KBM-7 (cell line): ENCODE measurements around the gene DROSHA.

Source experiments
- DNase-seq: peaks from one replicate; pipeline ENCODE4 v3.0.0-alpha.2; 2015
- in situ Hi-C: fragments of 300-500 bp; cut with MboI; formaldehyde crosslinking; loops from 2 replicates; pipeline ENCODE4 v1.14.3; 2020; ENCODE audit warnings: low sequenced_read_pairs, low pct_unique_long_range_greater_than_20kb, mixed read lengths

The DROSHA gene

DNA sequence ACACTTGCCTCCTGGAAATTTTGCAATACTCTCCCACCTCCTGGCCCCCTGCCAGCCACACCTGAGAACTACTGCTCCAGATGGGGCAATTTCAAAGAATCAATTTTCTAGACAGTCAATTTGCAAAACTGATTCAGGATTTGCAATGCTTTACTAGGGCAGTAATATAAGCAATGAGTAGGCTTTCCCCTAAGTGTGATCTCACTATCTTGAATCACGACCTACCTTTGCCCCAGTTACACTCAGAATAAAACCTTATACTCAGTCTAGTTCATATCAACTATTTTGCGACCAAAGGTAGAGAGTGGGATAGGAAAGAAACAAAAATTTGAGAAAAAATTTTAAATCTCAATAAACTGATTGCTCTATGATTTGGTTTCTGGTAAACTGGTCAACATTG is 54.4 kb downstream of the DROSHA start:
- DNase-seq: no peak
- in situ Hi-C loops: no loop called here

GRCh38 chr5:31476738-31477141 is 55.2 kb downstream of the DROSHA start:
- in situ Hi-C loops: no loop called here
- DNase-seq: no peak

- in situ Hi-C loops: no loop called here
These were observed 60.0 kb downstream of the DROSHA start for GRCh38 chr5:31471916-31472315.

GRCh38 chr5:31471040-31471439 is 60.9 kb downstream of the DROSHA start:
- in situ Hi-C loops: no loop called here
- DNase-seq: no peak

More at GRCh38 chr5:31471916-31472315, 60.0 kb downstream of the DROSHA start:
- no peak for DNase-seq

DNA sequence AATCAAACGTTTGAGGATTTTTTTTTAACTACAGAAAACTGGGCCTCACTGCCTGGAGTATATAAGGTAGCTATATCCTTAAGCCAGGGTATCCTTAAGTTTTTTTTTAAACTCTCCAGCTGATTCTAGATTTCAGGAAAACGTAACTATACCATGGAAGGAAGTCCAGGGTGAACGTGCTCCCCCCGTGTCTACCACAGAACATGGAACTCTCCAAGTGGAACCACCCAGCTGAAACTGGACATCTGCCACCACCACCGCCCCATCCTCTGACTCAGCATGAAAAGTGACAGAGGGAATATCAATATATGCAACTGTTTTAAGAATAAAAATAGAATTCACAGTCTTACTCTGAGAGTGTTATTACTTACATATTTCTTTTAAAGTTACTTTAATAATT is 61.3 kb downstream of the DROSHA start:
- DNase-seq: peak; percentile 20
- in situ Hi-C loops: no loop called here

- in situ Hi-C loops: no loop called here
- no peak for DNase-seq
These were observed 62.0 kb downstream of the DROSHA start for GRCh38 chr5:31469886-31470285.

DNA sequence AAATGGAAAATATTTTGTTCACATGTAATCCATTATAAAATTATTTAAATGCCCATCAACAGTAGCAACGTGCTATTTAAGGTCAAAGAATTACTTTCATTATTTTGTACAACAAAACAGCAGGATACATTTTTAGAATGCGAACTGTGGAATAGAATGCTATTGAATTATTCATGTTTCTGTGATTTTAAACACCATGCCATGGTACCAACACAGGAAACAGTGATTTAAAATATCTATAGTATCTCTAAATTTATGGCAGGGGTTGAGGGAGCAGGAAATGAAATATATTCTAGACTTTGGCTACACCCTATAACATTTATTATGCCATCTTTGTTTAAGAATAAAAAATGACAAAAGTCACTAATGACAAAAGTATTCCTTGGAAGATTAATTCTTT is 62.4 kb downstream of the DROSHA start:
- no peak for DNase-seq
- in situ Hi-C loops: no loop called here

DNA sequence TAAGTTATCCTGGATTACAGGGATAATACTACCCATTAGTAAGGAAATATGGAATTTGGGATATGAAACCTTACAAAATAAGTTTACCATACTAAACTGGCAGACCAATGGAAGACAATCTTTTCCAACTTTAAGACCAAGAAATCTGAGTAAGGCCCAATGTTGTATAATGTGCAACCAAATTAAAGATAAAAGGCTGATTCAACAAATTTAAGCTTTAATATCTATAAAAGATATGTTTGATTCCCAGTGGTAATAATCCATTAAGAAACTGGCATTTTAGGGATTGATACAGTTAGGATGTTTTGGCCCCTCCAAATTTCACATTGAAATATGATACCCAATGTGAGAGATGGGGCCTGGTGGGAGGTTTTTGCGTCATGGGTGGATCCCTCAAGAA is 66.6 kb downstream of the DROSHA start:
- DNase-seq: no peak
- in situ Hi-C loops: no loop called here

DNA sequence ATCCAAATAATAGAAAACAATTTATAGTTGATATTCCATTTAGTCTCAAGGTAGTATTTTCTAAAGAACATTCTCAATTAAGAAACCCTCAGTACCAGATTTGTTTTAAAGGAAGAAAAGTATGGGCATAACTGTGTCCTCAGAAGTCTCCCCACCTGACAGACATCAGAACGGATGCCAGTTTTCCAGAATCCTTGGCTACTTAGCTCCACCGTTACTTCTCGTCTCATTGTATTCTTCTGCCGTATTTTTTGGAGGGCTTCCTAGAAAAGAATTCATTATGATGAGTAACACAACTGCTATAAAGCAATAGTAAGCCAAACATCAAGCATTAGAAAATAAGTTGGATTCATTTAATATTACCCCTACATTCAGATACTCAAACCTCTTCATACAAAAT is 67.8 kb downstream of the DROSHA start:
- in situ Hi-C loops: no loop called here
- no peak for DNase-seq

DNA sequence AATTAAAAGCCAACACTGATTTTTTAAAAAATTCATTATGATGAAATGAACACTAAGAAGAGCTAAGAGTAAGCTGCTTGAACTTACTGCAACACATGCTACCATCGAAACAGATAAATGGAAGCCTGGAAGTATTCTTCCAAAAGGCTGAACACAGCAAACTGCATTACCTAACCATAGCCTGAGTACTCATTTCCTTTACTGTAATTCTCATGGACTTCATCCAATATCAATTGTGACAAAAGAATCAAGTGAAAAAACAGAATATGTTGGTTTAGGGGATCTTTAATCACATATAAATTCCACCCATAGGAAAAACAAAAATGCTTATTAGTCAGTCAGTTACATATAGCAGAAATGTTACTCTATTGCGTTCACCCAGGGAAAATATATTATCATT is 68.5 kb downstream of the DROSHA start:
- in situ Hi-C loops: no loop called here
- no peak for DNase-seq

DNA sequence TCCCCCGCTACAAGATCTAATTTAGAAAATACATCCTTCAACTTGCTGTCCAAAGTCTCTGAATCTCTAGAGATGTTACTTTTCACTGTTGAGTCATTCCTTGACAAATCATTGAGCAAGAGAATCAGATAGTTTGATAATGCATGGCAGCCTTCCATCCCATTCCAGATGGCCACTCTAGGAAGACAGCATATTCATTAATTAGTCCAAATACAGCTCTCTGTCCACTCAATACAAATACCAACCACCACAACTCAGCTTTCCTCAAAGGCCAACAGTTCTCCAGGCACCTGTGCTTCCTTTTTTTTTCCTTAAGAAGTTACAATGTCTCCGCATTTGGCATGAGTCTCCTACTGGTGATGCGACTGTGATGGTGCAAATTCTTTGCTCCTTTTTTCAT is 72.3 kb downstream of the DROSHA start:
- DNase-seq: no peak
- in situ Hi-C loops: no loop called here

DNA sequence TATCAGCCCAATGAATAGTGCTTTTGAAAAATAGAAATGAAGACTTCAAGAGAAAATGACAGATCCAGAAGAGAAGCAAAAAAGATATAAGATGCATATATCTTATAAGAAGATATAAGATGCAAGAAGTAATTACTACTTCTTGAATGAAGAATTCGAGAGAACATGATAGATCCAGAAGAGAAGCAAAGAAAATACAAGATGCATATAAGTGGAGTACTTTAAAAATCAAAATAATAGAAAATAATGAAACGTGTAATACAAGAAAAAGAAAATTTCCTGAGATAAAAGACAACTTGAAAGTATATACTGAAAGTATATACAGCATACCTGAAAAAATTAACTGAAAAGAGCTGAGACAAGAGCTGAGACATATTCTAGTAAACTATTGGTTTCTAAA is 76.7 kb downstream of the DROSHA start:
- in situ Hi-C loops: no loop called here
- no peak for DNase-seq

DNA sequence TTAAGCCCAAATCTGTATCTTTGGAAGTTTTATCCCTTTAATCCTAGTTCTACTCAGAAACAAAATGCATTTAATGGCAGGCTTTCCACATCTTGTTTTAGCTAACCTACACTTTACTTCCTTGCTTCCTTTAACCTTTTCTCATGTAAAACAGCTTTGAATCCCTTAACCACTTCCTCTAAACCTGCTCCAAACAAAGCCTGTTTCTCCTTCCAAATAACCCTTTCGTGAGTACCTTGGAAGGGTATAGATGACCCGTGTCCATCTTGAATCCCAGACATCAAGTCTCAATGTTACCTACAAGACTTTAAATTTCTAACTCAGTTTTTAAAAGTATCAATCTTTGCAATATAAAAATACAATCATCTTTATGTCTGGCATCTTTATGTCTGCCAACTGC is 78.4 kb downstream of the DROSHA start:
- in situ Hi-C loops: no loop called here
- DNase-seq: no peak

DNA sequence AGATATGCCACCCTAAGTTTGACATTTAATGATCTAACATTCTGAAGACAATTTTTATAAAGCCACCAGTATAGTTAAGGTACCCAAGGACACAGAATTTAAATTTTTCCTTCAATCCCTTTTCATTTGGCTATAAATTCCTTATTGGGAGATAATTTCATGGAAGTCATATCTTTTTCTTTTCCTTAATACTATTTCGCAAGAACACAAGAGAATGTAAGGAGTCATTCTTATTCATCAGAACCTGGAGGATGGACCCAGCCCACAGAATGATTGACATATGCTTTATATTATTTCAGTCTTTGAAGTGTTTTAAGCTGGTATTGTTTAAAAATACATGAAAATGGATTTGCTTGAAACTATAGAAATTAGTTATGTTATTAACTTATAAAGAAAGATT is 79.6 kb downstream of the DROSHA start:
- in situ Hi-C loops: no loop called here
- no peak for DNase-seq

DNA sequence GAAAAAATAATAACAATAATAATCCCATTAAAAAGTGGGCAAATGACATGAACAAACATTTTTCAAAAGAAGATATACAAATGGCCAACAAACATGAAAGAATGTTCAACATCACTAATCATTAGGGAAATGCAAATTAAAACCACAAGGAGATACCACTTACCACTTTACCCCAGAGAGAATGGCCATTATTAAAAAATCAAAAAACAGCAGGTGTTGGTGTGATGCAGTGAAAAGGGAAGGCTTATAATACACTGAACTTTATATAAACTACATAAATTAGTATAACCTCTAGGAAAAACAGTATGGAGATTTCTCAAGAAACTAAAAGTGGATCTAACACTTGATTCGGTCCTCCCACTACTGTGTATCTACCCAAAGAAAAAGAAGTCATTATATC is 81.9 kb downstream of the DROSHA start:
- in situ Hi-C loops: no loop called here
- DNase-seq: no peak

GRCh38 chr5:31449174-31449573 is 82.7 kb downstream of the DROSHA start:
- DNase-seq: no peak
- in situ Hi-C loops: no loop called here

DNA sequence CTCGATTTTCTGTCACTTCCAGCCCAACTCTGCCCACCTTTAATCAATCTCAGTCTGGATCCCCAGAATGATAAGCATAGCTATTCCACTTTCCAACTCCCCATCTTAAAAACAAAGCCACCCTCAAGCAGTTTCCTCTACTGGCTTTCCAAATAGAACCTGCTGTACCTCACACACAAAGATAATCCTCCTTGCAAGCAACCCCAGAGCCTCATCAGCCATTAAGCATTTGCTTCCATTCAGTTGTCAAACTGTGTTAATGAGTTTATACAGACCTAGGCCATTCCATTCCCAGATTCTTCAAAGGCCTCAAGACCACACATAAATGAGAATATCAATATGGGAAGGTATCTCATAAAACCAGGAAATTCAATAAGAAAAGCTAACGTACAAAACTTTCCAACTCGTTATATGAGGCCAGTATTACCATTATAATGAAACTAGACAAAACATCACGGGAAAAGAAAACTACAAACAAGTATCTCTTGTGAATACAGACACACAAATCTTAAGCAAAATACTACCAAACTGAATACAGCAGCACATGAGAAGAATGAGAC is 86.8 kb downstream of the DROSHA start:
- DNase-seq: no peak
- in situ Hi-C loops: no loop called here

DNA sequence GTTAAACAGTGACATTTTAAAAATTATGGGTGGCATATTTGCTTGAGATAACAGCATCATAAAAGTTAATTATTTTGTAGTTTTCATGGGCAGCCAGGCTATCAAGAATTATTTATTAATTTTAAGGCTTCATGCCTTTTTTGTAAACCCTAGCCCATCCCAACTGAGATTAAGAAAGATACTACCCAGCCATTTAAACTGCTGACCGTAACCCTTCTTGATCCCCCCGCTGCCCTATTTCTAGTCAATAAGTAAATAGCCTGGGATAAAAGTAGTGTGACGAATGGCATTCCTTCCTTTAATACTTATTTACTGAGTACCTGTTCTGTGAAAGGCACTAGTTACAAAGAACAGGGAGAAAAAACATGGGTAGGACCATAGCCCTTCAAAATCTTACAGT is 88.3 kb downstream of the DROSHA start:
- in situ Hi-C loops: no loop called here
- no peak for DNase-seq

DNA sequence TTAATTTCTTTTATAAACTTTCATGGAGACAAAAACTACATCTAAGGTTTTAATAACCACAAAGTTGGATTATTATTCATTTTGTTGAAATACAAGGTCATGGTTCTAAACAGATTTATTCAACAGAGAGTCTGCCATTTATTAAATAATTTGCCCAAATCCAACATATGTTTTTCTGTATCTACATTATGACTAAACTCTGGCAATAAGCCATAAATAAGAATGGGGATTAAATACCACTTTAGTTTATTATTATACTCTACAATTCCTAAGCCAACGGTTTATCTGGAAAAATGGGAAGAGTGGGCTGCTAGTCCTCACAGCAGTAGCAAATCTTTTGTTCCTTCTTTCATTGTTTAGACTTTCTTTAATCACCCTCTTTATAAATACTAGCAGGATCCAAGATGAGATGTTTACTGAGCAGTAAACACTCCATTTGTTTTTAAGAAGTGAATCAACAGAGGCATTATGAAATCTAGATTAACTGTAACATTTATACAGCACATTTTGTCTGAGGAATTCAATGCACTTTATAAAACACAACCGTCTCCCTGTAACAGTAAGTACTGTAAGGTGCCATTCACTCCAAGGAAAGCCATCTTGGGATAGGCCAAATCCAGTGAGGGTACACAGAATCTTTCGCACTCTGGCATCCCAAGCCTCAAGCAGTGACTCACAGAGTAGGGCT is 89.7 kb downstream of the DROSHA start:
- no peak for DNase-seq
- in situ Hi-C loops: no loop called here

DNA sequence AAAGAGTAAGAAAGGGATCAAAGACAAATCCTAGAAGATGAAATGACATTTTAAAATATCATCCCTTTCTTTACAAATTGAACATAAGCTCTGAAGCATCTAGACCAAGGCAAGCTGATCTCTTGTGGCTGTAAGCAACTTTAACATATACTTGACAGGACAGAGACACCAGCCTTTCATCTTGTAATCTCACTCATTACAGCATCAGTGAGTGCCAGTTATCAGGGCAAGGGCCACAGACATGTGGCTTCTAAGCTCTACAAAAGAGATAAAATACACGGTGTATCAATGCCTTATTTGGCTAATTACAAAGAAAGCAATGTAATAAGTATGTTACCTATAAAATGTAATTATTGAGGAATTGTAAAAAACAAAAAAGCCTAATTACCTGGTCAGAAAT is 95.0 kb downstream of the DROSHA start:
- DNase-seq: no peak
- in situ Hi-C loops: no loop called here

DNA sequence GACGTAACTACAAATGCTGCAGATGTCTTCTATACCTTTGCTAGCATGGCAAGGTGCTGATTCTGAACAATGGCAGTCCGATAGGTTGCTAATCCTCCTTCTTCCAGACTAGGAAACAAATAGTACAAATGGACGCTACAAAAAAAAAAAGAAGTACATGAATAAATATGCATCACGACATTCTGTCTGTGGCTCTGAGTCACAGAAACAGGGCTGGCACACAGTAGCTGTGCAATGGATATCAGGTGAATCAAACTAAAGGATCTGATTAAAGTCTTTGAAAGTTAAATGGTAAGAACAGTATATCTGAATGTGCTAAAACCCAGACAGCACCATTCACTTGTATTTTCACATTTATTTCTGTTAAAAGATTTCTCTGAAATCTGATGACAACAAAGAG is 96.2 kb downstream of the DROSHA start:
- in situ Hi-C loops: no loop called here

More for the DNA sequence above, 96.2 kb downstream of the DROSHA start:
- no peak for DNase-seq
